GM18907 (cell line): ENCODE measurements around the gene CD160.
"Not testable (repeated sequence)": the region's sequence is repeated elsewhere in the genome, so short reads cannot be mapped to it uniquely, and the experiment has no call there.

Source experiments
- ATAC-seq: cut with Tn5 transposase; IDR thresholded peaks from one replicate; pipeline ENCODE4 v1.9.1; 2021; ENCODE audit warnings: mild to moderate bottlenecking, moderate library complexity; ENCODE audit not compliant: unreplicated experiment

Gene CD160, protein sequence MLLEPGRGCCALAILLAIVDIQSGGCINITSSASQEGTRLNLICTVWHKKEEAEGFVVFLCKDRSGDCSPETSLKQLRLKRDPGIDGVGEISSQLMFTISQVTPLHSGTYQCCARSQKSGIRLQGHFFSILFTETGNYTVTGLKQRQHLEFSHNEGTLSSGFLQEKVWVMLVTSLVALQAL

DNA sequence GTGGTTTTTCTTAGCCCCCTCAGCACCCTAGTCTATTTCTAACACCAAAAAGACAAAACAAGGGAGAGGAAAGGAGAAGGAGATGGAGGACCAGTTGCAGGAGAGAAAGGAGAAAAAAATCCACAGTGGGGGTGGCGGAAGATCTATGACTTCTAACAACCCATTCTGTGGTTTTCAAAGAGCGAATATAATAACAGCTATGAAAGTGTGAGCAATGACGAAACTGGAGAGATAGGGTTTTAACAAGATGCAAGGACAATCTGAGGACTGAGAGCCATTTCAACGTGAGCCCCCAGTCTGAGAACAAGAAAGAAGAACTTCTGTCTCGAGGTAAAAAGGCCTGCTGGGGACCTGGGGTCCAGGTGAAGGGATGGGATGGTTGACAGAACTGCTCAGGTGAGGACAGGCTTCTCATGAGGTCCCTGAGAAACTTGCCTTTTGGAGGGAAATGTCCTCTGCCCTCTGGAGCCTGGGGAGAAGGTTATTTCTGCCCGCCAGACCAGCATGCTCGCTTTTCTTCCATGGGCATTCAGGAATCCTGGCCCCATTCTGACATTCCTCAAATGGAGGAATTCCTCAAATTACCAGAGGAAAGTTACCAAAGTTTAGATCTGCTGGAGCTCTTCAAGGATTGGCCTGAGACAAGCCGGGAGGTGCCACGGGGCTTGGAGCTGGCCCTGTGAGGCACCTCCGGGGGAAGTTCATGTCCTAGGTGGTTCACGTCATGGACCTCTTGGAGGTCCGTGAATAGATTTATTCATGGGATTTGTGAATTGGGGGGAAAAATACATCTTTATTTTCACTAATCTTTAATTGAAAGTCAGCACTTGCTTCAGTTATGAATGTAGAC lies at the start of gene CD160:
CD160 (plus strand) TSS at position 270 of the 850 bp plus-strand sequence. CDS start 8,829 bp downstream, outside the sequence.
- no peak for ATAC-seq

DNA sequence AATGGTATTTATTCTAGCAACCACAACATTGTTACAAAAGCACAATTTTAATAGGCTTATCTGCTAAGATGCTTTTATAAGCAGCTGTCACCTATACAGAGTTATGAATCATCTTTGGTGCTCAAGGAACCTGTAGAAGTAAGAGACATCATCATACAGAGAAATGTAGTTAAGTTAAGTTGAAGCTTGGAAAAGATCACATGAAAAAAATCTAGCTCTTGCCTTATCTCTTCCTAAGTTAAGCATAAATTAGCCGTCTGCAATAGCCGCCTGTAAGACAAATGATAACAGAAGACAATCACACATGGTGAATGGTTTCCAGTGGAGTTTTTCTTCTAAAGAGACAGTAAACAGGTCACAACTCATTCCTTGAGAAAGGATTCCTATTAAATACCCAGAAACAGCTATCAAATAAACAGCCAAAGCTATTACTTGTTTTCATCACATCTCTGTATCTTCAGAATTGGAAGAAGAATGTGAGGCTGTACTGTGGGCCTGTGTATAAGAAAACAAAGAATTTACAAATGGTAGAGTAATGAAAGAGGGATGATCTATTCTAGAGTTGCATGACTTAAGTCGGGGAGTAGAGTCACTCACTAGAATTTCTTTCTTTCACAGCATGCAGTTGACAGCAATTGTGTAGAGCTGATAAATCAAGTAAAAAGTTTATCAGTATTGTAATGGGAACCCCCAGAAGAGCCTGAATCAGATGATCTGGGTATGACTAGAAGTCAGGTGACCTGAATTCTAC lies 48.1 kb upstream of the CD160 start:
- ATAC-seq, result not testable (repeated sequence)

DNA sequence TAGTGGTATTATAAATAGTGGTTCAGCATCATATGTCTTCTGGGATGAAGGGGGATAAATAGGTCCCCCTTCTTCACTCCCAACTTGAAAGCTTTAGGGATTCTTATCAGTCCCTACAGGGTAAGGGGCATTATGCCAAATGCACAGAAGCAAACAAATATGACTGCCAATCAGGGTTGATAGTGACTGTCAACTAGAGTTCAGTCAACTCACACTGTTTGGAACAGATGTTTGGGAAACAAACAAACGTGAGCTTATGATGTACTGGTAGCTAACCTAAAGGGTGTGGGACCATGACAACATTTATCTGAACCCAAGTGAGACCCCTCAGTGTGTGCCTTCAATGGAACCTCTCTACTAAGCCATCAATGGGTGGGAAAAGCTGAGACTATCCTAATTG lies 46.1 kb upstream of the CD160 start:
- not testable (repeated sequence) for ATAC-seq

DNA sequence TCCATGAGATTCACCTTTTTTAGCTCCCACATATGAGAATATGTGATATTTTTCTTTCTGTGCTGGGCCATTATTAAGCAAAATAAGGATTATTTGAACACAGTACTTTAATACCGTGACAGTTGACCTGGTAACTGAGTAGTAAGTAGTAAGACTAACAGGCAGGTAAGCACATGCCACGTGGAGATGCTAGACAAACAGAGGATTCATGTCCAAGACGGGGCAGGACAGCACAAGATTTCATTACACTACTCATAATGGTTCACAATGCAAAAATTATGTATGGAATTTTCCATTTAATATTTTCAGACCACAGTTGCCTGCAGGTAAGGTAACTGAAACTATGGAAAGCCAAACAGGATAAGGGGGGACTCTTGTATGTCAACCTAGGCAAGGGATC lies 34.4 kb upstream of the CD160 start:
- not testable (repeated sequence) for ATAC-seq

DNA sequence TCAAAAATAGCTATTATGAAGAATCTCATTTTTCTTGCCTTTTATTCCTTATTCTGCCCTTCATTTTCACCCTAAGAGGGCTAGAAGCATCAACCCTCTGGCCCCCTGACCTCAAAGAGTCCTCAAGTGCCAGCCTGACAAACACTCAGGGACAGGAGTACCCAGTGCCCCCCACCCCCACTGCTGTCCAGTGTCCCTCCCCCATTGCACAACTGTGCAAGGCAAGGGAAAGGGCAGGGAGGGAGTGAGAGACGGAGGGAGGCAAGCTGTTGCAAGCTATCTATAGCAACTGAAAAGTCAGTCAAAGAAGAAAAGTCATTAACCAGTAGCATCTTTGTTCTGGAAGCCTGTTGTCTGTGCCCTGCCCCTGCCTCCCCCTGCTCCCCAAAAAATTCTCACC lies 33.2 kb upstream of the CD160 start:
- not testable (repeated sequence) for ATAC-seq

DNA sequence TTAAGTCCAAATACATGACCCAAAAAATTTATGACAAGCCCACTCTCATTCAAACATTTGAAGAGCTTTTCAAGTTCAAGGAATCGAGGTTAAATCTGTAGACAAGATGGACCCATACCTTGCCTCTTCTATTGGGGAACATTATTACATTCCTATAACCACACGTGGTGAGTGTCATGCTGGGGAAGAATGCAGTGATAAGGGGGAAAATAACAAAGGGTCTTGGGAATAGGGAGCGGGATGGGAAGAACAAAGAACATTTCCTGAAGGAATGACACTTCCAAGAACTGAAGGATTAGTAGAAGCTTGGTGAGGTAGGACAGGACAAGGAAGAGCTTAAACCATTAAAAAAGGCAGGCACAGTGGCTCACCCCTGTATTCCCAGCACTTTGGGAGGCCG lies 31.0 kb upstream of the CD160 start:
- ATAC-seq, result no peak

DNA sequence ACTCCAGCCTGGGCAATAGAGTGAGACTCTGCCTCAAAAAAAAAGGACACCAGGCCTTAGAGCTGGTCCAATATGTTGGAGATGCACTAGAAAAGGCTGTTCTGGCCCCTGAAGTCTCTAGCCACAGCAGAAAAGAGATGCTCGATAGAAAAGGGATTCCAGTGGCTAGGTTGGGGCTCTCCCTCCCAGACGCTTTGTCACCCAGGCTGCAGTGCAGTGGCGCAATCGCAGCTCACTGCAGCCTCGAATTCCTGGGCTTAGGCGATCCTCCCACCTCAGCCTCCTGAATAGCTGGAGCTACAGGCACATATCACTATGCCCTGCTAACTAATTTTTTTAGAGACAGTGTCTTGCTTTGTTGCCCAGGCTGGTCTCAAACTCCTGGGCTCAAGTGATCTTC lies 30.4 kb upstream of the CD160 start:
- ATAC-seq, result no peak

DNA sequence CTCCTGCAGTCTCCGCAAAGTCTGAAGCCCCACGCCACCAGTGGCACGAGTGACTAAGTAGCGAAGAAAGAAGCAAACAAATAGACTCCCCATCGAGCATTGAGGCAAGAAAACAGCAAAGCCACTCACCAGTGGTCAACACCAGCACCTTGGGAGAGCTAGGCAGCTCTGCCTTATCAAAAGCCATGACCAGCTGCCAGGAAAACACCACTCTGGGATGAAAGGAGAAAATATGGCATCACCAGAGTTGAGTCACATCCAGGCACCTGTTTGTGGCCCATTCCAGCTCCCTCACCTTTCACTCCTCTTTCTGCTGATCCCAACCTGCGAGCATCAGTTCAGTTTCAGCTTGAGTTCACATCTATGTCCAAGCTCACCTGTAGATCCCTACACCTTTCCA lies 29.4 kb upstream of the CD160 start:
- ATAC-seq, result no peak

DNA sequence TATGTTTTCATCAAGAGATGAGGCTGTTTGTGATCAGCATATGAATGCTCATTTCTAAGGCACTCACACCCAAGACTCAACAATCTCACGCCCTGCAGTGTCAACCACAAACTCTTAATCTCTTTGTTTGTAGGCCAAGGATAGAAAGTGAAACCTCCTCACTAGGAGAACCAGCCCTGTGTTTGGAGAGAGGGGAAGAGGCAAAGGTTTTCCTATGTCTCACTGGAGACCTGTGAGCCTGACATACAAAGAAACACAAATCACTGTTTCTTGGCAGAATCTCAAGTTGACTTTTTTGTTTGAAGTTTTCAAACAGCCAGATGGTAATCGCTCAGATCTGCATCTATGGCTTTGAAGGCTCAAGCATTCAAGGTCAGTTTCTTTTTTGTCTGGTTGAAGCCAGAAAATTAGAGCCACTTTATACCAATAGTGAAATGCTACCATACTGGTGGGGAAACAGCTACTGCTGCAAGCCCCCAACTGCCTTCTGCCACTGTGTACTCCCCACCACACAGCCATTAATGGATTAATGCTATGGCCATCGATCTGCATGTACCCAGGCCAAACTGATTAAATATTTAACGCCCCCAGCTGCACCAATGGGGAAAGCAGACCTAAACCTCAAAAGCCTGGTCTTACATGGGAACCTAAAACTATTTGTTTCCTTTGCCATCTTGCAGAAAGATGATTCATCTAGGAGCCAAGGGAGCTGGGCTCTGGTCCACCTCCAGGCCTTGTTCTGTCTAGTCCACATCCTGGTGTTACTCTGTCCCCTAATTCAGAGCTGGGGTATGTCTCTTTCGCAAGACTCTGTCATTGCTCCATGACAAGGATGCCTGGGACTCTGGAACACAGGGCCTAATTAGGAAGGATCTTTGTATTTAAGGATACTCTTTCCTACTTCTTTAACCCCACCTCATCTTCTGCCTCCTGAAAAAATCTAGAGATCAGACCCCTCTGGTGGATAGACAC lies 28.4 kb upstream of the CD160 start:
- peak; percentile 60 for ATAC-seq

DNA sequence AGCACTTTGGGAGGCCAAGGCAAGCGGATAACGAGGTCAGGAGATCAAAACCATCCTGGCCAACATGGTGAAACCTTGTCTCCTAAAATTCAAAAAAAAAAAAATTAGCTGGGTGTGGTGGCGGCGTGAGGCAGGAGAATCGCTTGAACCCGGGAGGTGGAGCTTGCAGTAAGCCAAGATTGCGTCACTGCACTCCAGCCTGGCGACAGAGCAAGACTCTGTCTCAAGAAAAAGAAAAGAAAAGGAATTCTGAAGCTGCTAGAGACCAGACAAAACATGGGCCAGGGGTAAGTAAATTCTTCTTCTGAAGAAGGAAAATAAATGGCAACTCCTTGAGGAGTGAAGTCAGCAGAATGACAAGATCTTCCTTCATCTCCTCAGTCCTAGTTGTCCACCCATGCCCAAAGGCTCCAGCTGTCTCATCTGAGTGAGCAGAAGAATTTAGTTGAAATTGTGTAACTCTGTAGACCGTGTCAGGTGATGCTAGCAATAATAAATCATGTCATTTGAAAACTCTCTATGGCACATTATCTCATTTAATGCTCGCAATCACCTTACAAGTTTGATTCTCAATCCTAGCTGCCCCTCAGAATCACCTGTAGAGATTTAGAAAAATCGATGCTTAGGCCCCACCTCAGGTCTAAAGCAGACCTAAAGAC lies 26.4 kb upstream of the CD160 start:
- no peak for ATAC-seq

DNA sequence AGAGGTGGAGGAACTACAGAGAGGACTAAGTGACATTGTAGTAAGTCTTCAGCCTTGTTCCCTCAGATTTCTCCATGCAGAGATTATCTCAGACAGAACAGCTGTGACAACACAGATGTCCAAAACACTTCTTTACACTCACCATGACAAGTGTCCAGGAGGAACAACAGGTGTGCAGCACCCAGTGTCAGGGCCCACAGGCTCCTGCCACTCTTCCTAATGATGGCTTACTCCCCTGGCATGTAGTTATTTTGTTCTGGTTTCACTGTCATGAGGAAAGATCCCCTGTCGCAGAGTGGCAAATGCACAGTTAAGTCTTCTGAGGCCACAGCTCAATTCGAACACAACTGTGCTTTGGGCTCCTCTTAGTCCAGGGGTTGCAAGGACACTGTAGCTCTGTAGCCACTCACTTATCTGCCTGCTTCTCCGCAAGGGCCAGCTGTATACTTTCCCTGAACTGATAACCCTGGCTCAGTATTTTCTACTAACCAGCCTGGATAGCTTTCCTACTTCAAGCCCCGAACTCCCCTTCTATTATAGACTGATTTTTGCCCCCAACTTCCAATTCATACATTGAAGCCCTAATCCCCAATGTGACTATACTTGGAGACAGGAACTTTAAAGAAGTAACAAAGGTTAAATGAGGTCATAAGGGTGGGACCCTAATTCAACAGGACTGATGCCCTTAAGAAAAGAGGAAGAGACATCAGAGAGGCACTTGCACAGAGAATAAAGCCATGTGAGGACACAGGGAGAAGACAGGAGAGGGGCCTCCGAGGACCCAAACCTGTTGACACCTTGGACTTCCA lies 23.3 kb upstream of the CD160 start:
- no peak for ATAC-seq

DNA sequence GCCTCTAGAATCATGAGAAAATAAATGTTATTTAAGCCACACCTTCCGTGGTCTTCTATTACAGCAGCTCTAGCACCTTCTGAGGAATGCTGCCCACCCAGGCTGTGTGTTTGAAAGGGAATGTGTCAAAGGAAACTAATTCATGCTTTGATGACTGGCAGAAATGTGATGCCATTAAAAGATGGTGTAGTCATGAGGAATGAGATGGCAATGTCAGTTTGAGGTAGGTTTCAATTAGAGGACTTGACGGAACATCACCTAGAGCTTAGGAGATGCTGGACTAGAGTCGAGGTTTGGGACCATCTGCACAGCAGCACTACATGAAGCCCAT lies 22.7 kb upstream of the CD160 start:
- no peak for ATAC-seq

DNA sequence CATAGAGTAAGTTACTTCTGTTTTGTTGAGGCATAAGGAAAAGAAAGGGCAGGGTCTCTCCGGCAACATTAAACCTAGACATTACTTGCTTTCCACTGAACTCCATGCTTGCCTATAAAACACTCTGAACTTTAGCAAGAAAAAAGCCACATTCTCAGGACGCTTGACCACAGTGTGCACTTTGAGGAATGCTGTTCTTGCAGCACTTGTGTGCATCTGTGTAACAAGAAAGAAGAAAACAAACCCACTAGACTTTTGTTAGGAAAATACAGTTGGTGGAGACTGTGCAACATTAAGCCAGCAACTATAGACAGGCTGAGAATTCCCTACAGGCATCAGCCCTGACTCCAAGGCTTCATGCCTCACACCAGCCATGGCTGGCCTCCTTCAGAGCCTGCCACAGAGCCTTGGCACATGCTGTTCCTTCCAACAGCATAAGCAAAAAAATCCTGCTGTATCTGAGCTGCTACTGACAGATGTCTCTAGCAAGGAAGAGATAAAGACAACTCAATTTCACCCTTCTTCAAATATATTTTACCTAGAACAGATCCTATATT lies 17.9 kb upstream of the CD160 start:
- no peak for ATAC-seq

DNA sequence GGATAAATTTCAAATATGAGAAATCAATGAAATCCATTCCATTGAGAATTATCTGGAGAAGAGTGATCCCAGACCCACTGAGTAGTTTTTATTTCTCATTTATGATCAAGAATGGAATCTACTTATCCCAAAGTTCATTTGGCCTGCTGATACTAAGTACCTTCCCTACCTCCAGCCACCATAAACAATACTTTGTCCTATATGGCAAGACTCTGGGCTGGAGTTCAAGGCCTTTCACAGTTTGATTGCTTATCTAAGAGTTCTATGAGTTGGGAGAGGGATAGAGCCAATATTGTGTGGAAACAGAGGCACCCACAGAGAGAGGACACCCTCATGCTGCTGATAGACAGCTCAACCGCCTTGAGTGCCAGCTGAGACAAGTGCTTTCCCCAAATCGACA lies 17.2 kb upstream of the CD160 start:
- ATAC-seq, result no peak

DNA sequence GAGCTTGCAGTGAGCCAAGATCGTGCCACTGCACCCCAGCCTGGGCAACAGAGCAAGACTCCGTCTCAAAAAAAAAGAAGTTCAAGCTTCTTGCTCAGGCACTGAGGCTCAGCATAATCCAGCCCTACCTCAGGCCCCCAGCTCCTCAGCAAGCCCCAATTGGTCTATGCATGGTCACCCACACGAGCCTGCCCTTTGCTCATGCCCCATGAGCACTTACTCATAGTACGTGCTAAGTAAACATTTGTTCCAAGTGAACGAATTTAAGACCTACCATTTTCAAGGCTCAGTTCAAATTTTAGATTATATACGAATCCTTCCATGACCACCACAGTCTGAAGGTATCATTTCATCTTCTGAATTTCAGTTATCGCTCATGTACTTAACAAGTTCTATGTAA lies 16.5 kb upstream of the CD160 start:
- no peak for ATAC-seq

DNA sequence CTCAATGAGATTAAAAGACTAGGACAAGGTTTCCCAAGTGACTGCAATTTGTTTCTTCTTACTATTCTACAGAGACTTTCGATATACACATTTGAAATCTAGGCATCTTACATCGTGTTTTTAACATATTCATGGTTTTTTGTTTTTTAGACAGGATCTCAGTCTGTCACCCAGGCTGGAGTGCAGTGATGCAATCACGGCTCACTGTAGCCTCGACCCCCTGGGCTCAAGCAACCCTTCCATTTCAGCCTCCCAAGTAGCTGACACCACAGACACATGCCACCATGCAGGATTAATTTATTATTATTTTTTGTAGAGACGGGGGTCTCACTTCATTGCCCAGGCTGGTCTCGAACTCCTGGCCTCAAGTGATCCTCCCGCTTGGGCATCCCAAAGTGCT lies 13.7 kb upstream of the CD160 start:
- no peak for ATAC-seq

DNA sequence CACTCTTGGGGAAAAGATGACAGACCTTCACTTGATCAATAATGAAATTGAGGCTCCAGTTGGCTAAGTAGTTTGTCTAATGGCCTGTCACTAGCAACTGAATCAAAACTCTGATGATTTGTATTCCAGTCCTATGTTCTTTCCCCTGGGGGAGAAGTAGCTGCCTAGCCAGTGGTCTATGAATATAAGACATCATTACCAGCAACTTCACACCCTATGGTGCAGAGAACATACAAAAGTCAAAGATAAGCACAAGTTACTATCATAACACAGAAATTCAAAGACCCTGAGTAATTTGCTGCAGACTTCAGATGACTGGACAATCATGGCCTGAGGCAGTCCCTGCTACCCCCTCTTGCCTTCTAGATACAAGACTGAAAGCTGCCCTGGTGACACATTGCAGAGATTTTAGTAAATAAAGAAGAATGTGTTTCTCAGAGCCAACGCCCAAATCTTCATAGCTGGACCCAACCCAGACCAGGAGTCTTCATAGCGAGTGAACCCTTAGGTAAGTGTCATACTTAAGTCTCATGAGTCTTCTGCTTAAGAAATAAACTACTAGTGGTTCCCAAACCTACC lies 13.1 kb upstream of the CD160 start:
- no peak for ATAC-seq

DNA sequence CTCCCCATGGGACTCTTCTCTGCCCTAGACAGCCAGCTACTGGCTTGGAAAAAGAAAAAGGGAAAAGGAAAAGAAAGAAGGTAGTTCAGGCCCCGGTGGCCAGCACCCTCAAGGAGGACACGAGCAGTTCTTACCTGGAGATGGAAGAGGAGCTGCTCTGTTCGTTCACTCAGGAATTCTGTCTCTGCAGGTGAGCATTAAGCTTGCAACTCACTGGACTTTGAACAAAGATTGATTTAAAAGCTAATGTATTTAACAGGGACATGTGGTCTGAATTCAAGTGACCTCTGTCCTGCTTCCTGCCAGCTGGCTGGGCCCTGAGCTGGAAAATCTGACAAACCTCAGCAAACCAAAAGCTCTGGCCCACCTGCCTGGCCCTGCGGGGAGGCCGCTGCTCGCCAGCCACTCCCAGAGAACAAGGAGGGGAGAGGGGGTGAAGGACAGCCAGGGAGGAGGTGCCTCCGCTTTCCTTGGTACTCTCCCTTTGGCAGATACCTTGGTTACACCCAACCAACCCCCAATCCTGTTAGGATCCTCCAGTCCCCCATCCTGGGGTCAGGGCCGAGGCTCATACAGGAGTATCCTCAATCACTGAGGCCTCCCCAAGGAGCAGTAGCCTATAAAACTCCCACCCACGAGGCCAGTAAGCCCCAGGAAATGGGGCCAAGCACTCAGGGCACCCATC lies 12.0 kb upstream of the CD160 start, which contains the start of gene PDZK1:
PDZK1 (minus strand) TSS at position 186 of the 685 bp plus-strand sequence. CDS start 19,347 bp downstream, outside the sequence.
- no peak for ATAC-seq
